D721Med (cell line): ENCODE measurements around the gene GPRC5D.

ENCODE experiments used
- DNase-seq: peaks from one replicate; pipeline ENCODE4 v3.0.0; 2011; ENCODE audit warnings: low spot score; ENCODE audit not compliant: insufficient read length
- FAIRE-seq: peaks from 2 replicates; lab custom pipeline; 2011; peaks lifted over from hg19 to GRCh38; lab: Jason Lieb, UNC
- TF ChIP-seq, protein P1 (sequence below): IDR thresholded peaks from 2 replicates; pipeline ENCODE4 v1.5.1; 2012; ENCODE audit warnings: mild to moderate bottlenecking, control low read depth; ENCODE audit not compliant: insufficient read depth; ENCODE audit errors: missing control alignments

GPRC5D gene

DNA sequence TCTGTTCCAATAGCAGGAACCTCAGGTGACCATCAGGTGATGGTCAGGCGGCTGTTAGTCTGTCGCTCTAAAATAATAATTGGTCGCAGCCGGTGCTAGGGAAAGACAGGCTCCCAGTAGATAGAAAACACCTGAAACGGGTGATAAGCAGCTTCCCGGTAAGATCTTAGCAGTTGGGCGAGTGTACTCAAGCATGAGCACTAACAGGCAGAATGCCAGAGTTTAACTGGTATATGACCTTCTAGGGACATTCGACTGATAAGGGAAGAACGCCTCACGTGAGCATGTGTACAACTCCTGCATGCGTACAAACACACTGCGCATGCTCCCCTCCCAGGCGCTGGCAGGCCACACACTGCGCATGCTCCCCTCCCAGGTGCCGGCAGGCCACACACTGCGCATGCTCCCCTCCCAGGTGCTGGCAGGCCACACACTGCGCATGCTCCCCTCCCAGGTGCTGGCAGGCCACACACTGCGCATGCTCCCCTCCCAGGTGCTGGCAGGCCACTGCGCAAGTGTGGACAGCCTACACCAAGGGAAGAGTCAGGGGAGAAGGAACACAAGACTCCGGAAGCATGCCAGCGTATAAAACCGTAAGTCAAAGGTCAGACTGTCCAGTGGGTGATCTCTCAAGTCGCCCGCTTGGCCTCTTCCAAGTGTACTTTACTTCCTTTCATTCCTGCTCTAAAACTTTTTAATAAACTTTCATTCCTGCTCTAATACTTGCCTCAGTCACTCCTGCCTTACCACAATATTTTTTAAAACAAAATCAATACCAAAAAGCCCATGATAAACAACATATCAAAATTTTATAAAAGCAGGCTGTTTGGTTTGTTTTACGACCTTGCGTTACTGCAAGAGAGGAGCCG lies 24.5 kb downstream of the GPRC5D start:
- no peak for DNase-seq
- TF ChIP-seq, protein P1, sequence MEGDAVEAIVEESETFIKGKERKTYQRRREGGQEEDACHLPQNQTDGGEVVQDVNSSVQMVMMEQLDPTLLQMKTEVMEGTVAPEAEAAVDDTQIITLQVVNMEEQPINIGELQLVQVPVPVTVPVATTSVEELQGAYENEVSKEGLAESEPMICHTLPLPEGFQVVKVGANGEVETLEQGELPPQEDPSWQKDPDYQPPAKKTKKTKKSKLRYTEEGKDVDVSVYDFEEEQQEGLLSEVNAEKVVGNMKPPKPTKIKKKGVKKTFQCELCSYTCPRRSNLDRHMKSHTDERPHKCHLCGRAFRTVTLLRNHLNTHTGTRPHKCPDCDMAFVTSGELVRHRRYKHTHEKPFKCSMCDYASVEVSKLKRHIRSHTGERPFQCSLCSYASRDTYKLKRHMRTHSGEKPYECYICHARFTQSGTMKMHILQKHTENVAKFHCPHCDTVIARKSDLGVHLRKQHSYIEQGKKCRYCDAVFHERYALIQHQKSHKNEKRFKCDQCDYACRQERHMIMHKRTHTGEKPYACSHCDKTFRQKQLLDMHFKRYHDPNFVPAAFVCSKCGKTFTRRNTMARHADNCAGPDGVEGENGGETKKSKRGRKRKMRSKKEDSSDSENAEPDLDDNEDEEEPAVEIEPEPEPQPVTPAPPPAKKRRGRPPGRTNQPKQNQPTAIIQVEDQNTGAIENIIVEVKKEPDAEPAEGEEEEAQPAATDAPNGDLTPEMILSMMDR = no peak
- no peak for FAIRE-seq

DNA sequence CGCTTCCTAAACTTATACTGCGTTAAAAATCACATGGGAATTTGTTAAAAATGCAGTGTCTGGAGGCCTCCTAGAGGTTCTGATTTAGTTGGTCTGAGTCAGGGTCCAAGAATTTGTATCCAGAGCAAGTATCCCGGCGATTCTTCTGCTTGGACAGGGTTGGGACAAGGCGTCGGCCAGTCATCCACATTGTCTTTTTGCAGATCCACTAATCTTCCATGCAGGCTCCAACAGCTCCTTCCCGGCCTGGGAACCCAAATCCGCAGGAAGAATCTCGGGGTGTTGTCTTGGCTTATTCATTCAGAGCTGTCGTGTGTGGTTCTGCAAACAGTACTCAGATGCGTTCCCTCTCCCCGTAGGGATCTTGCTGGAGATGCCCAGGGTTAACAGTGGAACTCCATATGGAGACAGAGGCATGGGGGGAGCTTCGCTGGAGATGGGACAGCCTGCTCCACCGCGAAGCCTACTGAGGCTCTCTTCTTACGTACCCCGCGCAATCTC lies 25.3 kb downstream of the GPRC5D start:
- DNase-seq (no peak), FAIRE-seq (no peak)
- TF ChIP-seq, protein P1 = no peak

DNA sequence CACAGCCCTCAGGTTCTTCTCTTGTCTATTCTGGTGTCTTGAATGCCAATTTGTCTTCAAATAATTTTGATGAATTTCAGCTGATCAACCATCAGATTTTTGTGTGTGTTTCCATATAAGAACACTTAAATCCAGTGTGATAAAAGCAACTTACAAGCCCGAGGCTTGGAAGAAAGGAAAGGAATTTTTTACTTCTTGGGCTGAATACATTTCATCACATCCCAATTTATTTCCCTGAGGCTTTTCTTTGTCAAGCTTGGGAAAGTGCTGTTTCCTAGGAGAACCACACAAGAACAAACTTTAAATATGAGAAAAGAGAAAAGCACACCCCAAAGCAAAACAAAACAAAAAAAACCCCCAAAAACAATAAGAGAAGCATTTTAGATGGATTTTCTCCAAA lies 26.6 kb downstream of the GPRC5D start:
- FAIRE-seq (no peak), DNase-seq (no peak)
- TF ChIP-seq, protein P1 = no peak

DNA sequence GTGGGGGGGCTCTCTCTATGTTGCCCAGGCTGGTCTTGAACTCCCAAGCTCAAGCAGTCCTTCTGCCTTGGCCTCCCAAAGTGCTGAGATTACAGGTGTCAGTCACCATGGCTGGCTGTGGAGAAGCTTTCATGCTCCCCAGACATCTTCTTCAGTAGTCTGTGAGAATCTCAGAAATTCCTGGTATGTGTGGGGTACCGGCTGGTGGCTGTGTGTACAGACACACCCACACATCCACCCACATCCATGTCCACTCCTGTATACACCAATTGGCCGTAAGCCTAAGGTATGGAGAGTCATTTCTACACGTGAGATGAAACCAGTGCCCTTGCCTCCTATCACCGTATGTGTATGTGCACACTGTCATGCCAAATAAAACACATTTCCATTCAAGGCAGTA lies 27.8 kb downstream of the GPRC5D start:
- FAIRE-seq (no peak), DNase-seq (no peak)
- TF ChIP-seq, protein P1 = no peak

DNA sequence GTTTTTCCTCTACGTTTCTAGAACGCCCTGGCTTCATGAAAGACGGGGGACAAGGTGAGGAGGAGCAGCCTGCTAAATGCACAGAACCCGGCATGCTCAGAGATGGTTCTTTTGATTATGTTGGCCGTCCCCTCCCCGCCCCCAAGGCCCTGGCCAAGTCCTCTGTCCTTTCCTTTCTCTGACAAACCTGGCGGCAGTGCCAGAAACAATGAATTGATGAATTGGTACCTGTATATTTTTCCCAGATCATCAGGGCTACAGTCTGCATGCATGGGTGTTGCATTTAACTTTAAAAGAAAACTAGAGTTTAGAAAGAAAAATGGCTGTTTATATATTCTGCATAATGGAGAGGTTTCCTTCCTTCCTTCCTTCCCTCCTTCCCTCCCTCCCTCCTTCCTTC lies 29.0 kb downstream of the GPRC5D start:
- DNase-seq (no peak), FAIRE-seq (no peak)
- TF ChIP-seq, protein P1 = no peak

DNA sequence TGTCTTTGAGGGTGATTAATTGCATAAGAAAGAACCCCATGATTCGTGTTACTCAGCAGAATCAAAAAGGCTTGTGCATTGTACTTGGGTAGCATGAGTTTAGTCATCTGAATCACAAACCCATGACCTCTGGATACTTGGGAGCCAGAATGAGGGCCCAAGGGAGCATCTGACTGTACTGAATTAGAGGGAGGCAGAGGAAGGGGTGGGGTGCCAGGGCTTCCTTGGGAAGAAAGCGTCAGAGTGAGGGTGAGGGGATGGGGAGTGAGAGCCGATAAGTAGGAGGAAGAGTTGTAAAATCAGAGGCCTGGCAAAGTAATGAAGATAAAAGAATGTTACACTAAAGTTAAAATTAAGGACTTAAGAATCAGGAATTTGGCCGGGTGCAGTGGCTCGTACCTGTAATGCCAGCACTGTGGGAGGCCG lies 29.8 kb downstream of the GPRC5D start:
- TF ChIP-seq, protein P1 = no peak
- FAIRE-seq = no peak
- DNase-seq = no peak

DNA sequence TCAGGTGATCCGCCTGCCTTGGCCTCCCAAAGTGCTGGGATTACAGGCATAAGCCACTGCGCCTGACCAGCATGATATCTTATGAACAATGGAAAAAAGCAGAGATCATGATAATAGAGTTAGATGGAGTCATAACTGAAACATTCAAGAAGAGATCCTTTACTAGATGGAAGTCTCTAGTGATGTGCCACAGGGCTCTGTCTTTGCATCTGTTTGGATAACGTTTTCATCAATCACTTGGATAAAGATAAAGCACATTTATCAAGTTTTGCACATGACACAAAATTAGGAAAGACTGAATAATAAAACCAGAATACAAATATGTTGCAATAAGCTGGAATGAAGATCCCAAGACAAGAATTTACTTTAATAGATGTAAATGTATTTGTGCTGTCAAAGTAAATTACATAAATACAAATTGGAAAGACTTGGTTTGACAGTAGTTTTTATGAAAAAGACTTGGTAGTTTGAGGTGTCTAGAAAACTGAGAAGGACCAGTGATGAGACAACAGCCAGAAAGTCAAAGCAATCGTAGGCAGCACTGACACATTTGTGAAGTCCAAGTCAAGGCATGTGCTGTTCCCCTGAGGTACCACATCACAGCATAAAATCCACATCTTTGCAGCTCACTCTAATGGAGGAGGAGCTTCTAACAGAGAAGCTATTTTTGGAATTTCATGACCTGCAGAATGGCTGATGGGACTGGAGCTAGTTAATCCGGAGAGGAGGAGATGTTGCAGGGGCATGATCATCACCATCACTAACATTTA lies 32.1 kb downstream of the GPRC5D start:
- FAIRE-seq = no peak

More for the DNA sequence above, 32.1 kb downstream of the GPRC5D start:
- no peak for DNase-seq
- TF ChIP-seq, protein P1 = no peak
